HepG2 (cell line): Measurements from ENCODE around the gene UBE2D3. TPM values are rescaled to one million over a fixed set of nuclear protein-coding genes. Genes with fewer than 3 reads are reported as not detected.

Experiments
- ADNP ChIP-seq: sonication (generic); formaldehyde crosslinking; IDR thresholded peaks from 2 replicates; pipeline ENCODE4 v1.4.0; 2020; ENCODE audit warnings: missing genetic modification reagents
- BCLAF1 ChIP-seq: fragments of 450-650 bp; IDR thresholded peaks from 2 replicates; pipeline ENCODE4 v1.6.1; 2017; ENCODE audit warnings: mild to moderate bottlenecking
- BORCS8-MEF2B ChIP-seq: sonication (generic); formaldehyde crosslinking; IDR thresholded peaks from 2 replicates; pipeline ENCODE4 v1.8.0; 2022; ENCODE audit warnings: mild to moderate bottlenecking, missing genetic modification reagents
- FOXK2 ChIP-seq: fragments of 450-650 bp; IDR thresholded peaks from 2 replicates; pipeline ENCODE4 v1.6.1; 2016
- FOXM1 ChIP-seq: sonication (generic); formaldehyde crosslinking; IDR thresholded peaks from 2 replicates; pipeline ENCODE4 v1.5.0; 2020; ENCODE audit warnings: missing genetic modification reagents
- HMG20B ChIP-seq: conservative IDR thresholded peaks from 2 replicates; pipeline ENCODE4 v1.6.1; 2016; ENCODE audit warnings: missing genetic modification reagents, missing compliant biosample characterization
- NCOA2 ChIP-seq: sonication (generic); formaldehyde crosslinking; IDR thresholded peaks from 2 replicates; pipeline ENCODE4 v1.8.0; 2022; ENCODE audit warnings: inconsistent platforms
- NFYC ChIP-seq: IDR thresholded peaks from 2 replicates; pipeline ENCODE4 v1.6.1; 2016; ENCODE audit warnings: missing genetic modification reagents, missing compliant biosample characterization
- SAFB2 ChIP-seq: sonication (generic); formaldehyde crosslinking; IDR thresholded peaks from 2 replicates; pipeline ENCODE4 v1.5.1; 2020; ENCODE audit warnings: missing genetic modification reagents, low read depth, mild to moderate bottlenecking, borderline replicate concordance
- SMARCC2 ChIP-seq: fragments of 450-650 bp; IDR thresholded peaks from 2 replicates; pipeline ENCODE4 v1.6.1; 2017; ENCODE audit warnings: antibody characterized with exemption, mild to moderate bottlenecking
- SNAPC4 ChIP-seq: sonication (generic); formaldehyde crosslinking; IDR thresholded peaks from 2 replicates; pipeline ENCODE4 v1.4.0; 2020; ENCODE audit warnings: mild to moderate bottlenecking, missing genetic modification reagents
- ZBTB4 ChIP-seq: sonication (generic); formaldehyde crosslinking; IDR thresholded peaks from 2 replicates; pipeline ENCODE4 v1.4.0; 2020; ENCODE audit warnings: missing genetic modification reagents, mild to moderate bottlenecking, borderline replicate concordance
- ZNF616 ChIP-seq: sonication (generic); formaldehyde crosslinking; IDR thresholded peaks from 2 replicates; pipeline ENCODE4 v1.5.0; 2020; ENCODE audit warnings: low read depth, mild to moderate bottlenecking, missing genetic modification reagents
- ZNF850 ChIP-seq: sonication (generic); formaldehyde crosslinking; conservative IDR thresholded peaks from 2 replicates; pipeline ENCODE4 v1.9.0; 2021; ENCODE audit warnings: mild to moderate bottlenecking, missing genetic modification reagents
- ZSCAN21 ChIP-seq: sonication (generic); formaldehyde crosslinking; IDR thresholded peaks from 2 replicates; pipeline ENCODE4 v1.8.0; 2022; ENCODE audit warnings: mild to moderate bottlenecking, missing genetic modification reagents, moderate library complexity, borderline replicate concordance
- ZSCAN5A ChIP-seq: sonication (generic); formaldehyde crosslinking; IDR thresholded peaks from 2 replicates; pipeline ENCODE4 v1.8.0; 2022; ENCODE audit warnings: mild to moderate bottlenecking, missing genetic modification reagents, borderline replicate concordance
- polyA plus RNA-seq, 8 experiments: library from polyadenylated mRNA; depleted of rRNA in 3 of 8; stranded (reverse) in 7 of 8; unstranded in 1 of 8; fragments of >200 nt; fragmentation: Illumina TruSeq in 4 of 8; extraction: Trizol in 4 of 8; gene quantifications; 2 replicates each; pipeline versions ENCODE4 v1.2.1 to v1.2.3, GENCODE V29; 2011 to 2016; ENCODE audit warnings: low read depth in 4 of 8, missing spikeins in 1 of 8, mixed read lengths in 1 of 8; ENCODE audit not compliant: insufficient read depth in 1 of 8
- total RNA-seq, 5 experiments: library from RNA; depleted of rRNA; stranded (reverse); fragments of >200 nt; fragmentation: Illumina TruSeq; extraction: Trizol; gene quantifications; 2 replicates each; pipeline ENCODE4 v1.2.3, GENCODE V29; 2016; ENCODE audit warnings: low read depth in 1 of 5

The UBE2D3 gene
- total and polyA plus RNA-seq, 2 of the 13 experiments (the other 11 are each of a cell fraction or from before 2014, with no cell fraction given), result 224 to 293 TPM

GRCh38 chr4:102827674-102828496 lies 534 bp upstream of the UBE2D3 start (continued):
- TF ChIP-seq ZBTB4 (CRISPR knock-in tag) (no peak), ZSCAN21 (peak; percentile 34; the same call in 1 of the 2 replicates), NCOA2 (no peak), HMG20B (CRISPR knock-in tag) (peak; percentile 27; the same call in 1 of the 2 replicates), ZNF850 (no peak), BORCS8-MEF2B (CRISPR knock-in tag) (peak; percentile 30; the same call in 1 of the 2 replicates), BCLAF1 (no peak), SMARCC2 (no peak), ADNP (no peak), ZSCAN5A (CRISPR knock-in tag) (peak; percentile 35; the same call in 1 of the 2 replicates), NFYC (peak; percentile 80), SNAPC4 (CRISPR knock-in tag) (peak; percentile 80; the same call in 1 of the 2 replicates), FOXK2 (0 out of 2 replicates have a peak, but pooled peaks have one; percentile 4), SAFB2 (CRISPR knock-in tag) (no peak), FOXM1 (CRISPR knock-in tag) (no peak), ZNF616 (CRISPR knock-in tag) (0 out of 2 replicates have a peak, but pooled peaks have one; percentile 25)
